Esophagus muscularis mucosa (tissue), 3 donors: ENCODE measurements around the gene CFAP410.

Source experiments
- CTCF ChIP-seq, 3 experiments: fragments of 200-600 bp in 2 of 3; fragments of 450-650 bp in 1 of 3; sonication (generic) in 2 of 3; IDR thresholded peaks; one replicate each; pipeline ENCODE4 v1.5.1; 2017 to 2019; ENCODE audit warnings: antibody characterized with exemption in 3 of 3, mild to moderate bottlenecking in 2 of 3, moderate library complexity in 1 of 3
- POLR2A ChIP-seq: fragments of 450-650 bp; IDR thresholded peaks from one replicate; pipeline ENCODE4 v1.6.1; 2017; ENCODE audit warnings: antibody characterized with exemption, moderate library complexity, mild to moderate bottlenecking, low read depth

DNA sequence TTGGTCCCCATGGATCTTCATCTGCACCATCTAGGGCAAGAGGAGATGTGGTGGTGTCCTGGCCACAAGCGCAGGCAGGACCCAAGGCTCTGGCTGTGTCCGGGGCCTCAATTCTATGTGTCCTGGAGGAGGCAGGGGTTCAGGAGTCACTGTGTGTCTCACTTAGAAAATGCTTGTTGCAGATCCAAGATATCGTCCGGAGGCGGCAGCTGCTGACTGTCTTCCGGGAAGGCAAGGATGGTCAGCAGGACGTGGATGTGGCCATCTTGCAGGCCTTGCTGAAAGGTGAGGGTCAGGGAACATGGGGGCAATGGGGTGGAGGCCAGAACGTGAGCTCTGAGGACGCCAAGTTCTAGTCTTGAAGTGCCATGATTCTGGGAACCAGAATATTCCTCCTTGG lies 43.3 kb upstream of the CFAP410 start:
- no peak for TF ChIP-seq POLR2A
- TF ChIP-seq CTCF (IDR thresholded peaks at IDR 0.05): no peak
